Right renal pelvis (tissue), 4 donors: ENCODE data around the gene WRAP53. TPM values are rescaled to one million over a fixed set of nuclear protein-coding genes. Genes with fewer than 3 reads are reported as not detected.

Experiments
- DNase-seq, 4 donors: peaks; one replicate each; pipeline ENCODE4 v3.0.0-alpha.2; 2013; ENCODE audit warnings: low read depth in 4 of 4, low spot score in 3 of 4, missing footprints in 1 of 4
- polyA plus RNA-seq, 4 donors: library from polyadenylated mRNA; unstranded; fragments of 120-200 nt; gene quantifications; one replicate each; pipeline ENCODE4 v1.2.1, GENCODE V29; 2013; ENCODE audit not compliant: insufficient read length in 4 of 4

The WRAP53 gene
- polyA plus RNA-seq, 4 donors, result 12.7 to 16.3 (median 14.2) TPM

GRCh38 chr17:7739746-7740145 lies 51.5 kb downstream of the WRAP53 start:
- DNase-seq, result no peak

GRCh38 chr17:7740481-7741001 lies 52.3 kb downstream of the WRAP53 start:
- no peak for DNase-seq

DNA sequence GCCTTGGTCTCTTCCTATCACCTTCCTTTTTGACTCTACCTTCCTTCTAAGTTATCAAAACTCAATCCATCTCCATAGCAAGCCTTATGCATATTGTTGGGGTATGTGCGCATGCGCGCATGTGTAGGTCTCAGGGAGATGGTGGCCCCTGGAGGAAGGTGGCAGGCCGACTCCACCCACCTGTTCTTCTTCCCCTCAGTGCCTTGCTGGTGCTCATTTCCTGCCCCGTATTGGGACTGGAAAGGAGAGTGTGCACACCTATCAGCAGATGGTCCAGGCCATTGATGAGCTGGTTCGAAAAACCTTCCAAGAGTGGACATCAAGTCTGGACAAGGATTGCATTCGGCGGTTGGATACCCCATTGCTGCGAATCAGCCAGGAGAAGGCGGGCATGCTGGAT lies 54.5 kb downstream of the WRAP53 start:
- no peak for DNase-seq

GRCh38 chr17:7744416-7744815 lies 56.1 kb downstream of the WRAP53 start:
- DNase-seq, result peak in 1 of 4 donors; percentile 5

- DNase-seq, result no peak
These were observed 57.6 kb downstream of the WRAP53 start for GRCh38 chr17:7745748-7746470.

- no peak for DNase-seq
These were observed 59.4 kb downstream of the WRAP53 start for GRCh38 chr17:7747635-7748071.

DNA sequence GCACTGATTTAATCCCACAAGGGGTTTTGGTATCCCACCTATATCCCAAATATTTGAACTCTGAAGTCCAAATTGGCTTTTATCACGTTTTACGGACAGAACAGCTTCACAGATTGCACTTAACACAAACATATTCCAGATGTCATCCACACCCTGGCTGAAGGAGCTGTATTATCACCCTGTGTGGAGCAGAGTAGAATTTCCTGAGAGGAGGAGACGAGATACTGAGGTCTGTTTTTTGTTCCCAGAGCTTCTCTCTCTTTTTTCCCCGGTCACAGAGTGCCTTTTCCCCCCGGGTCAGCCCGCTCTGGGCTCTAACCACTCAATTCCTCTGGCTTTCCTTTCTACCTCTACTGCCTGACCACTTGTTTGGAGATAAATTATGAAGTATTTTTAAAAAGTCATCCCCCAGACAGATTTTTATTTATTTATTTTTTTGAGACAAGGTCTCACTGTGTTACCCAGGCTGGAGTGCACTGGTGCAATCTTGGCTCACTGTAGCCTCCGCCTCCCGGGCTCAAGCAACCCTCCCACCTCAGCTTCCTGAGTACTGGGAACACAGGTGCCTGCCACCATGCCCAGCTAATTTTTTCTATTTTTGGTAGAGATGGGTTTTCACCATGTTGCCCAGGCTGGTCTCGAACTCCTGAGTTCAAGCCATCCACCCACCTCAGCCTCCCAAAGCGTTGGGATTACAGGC lies 59.9 kb downstream of the WRAP53 start:
- DNase-seq, result no peak

GRCh38 chr17:7750321-7750821 lies 62.1 kb downstream of the WRAP53 start:
- no peak for DNase-seq

Other genes starting within 250 kb of the WRAP53 start
- gene FGF11, start 249.0 kb upstream of the WRAP53 start, polyA plus RNA-seq, result 1 to 10 TPM; 6.0 to 8.6 (median 7.8) TPM
- 10 to 100 TPM; 10.1 to 11.7 (median 11.3) TPM for gene CHRNB1, start 243.4 kb upstream of the WRAP53 start, polyA plus RNA-seq
- gene ZBTB4, start 208.8 kb upstream of the WRAP53 start, polyA plus RNA-seq, result 10 to 100 TPM; 38.6 to 47.4 (median 44.3) TPM
- under 1 TPM in 3 of 4 donors, not detected in 1; 0.16 to 0.22 (median 0.21) TPM for gene SLC35G6, start 207.0 kb upstream of the WRAP53 start, polyA plus RNA-seq
- 100 to 1,000 TPM; 117 to 158 (median 121) TPM for gene POLR2A, start 204.1 kb upstream of the WRAP53 start, polyA plus RNA-seq
- gene TNFSF12, start 139.4 kb upstream of the WRAP53 start, polyA plus RNA-seq, result 10 to 100 TPM; 25.3 to 32.5 (median 29.0) TPM
- gene TNFSF13, start 129.7 kb upstream of the WRAP53 start, polyA plus RNA-seq, result 10 to 100 TPM; 13.2 to 17.8 (median 14.3) TPM
- gene SENP3, start 126.6 kb upstream of the WRAP53 start, polyA plus RNA-seq, result 10 to 100 TPM; 68.1 to 81.1 (median 78.1) TPM
- 10 to 100 TPM; 43.0 to 78.7 (median 53.9) TPM for gene CD68, start 108.8 kb upstream of the WRAP53 start, polyA plus RNA-seq
- 100 to 1,000 TPM; 110 to 122 (median 119) TPM for gene MPDU1, start 104.6 kb upstream of the WRAP53 start, polyA plus RNA-seq
- gene SOX15, start 98.4 kb upstream of the WRAP53 start, polyA plus RNA-seq, result 1 to 10 TPM; 3.3 to 4.3 (median 4.0) TPM
- 10 to 100 TPM; 46.5 to 54.2 (median 46.9) TPM for gene FXR2, start 73.6 kb upstream of the WRAP53 start, polyA plus RNA-seq
- gene SAT2, start 60.7 kb upstream of the WRAP53 start, polyA plus RNA-seq, result 100 to 1,000 TPM; 124 to 145 (median 139) TPM
- gene SHBG, start 58.3 kb upstream of the WRAP53 start, polyA plus RNA-seq, result 1 to 10 TPM; 3.5 to 5.7 (median 4.0) TPM
- gene ATP1B2, start 37.6 kb upstream of the WRAP53 start, polyA plus RNA-seq, result 10 to 100 TPM; 18.6 to 26.1 (median 21.2) TPM
- gene TP53, start 987 bp upstream of the WRAP53 start, polyA plus RNA-seq, result 10 to 100 TPM; 69.4 to 74.4 (median 70.7) TPM
- 10 to 100 TPM; 19.0 to 29.4 (median 23.6) TPM for gene EFNB3, start 16.7 kb downstream of the WRAP53 start, polyA plus RNA-seq
- gene DNAH2, start 29.3 kb downstream of the WRAP53 start, polyA plus RNA-seq, result under 1 TPM; 0.28 to 0.45 (median 0.37) TPM
- gene KDM6B, start 145.7 kb downstream of the WRAP53 start, polyA plus RNA-seq, result 10 to 100 TPM; 21.8 to 28.1 (median 22.8) TPM
- gene TMEM88, start 166.6 kb downstream of the WRAP53 start, polyA plus RNA-seq, result 10 to 100 TPM; 24.2 to 29.6 (median 28.4) TPM
- 100 to 1,000 TPM in 1 of 4 donors, 10 to 100 TPM in 3; 74.9 to 109 (median 81.6) TPM for gene NAA38, start 169.1 kb downstream of the WRAP53 start, polyA plus RNA-seq
- gene CYB5D1, start 169.5 kb downstream of the WRAP53 start, polyA plus RNA-seq, result 10 to 100 TPM; 21.7 to 26.4 (median 24.3) TPM
- gene CHD3, start 200.3 kb downstream of the WRAP53 start, polyA plus RNA-seq, result 100 to 1,000 TPM; 149 to 161 (median 157) TPM
- 1 to 10 TPM; 4.4 to 5.7 (median 4.6) TPM for gene RNF227, start 227.8 kb downstream of the WRAP53 start, polyA plus RNA-seq
- 10 to 100 TPM in 2 of 4 donors, 1 to 10 TPM in 2; 9.6 to 11.5 (median 10.4) TPM for gene KCNAB3, start 241.4 kb downstream of the WRAP53 start, polyA plus RNA-seq
- 100 to 1,000 TPM; 129 to 157 (median 142) TPM for gene TRAPPC1, start 243.5 kb downstream of the WRAP53 start, polyA plus RNA-seq
- 10 to 100 TPM; 47.3 to 56.2 (median 54.1) TPM for gene CNTROB, start 243.7 kb downstream of the WRAP53 start, polyA plus RNA-seq